GM12891 (cell line): ENCODE results near the gene UBE2E2.

Source experiments
- PAX5 ChIP-seq: IDR thresholded peaks from 2 replicates; pipeline ENCODE4 v1.6.1; 2011; ENCODE audit warnings: low read length, moderate library complexity, mild to moderate bottlenecking; ENCODE audit not compliant: insufficient read depth, severe bottlenecking
- POLR2A ChIP-seq: IDR thresholded peaks from 2 replicates; pipeline ENCODE4 v1.6.1; 2011; ENCODE audit warnings: low read depth, low read length, control low read depth
- POLR2AphosphoS5 ChIP-seq: IDR thresholded peaks from 2 replicates; pipeline ENCODE4 v1.6.1; 2011; ENCODE audit warnings: low read depth, low read length, control low read depth
- SPI1 ChIP-seq: IDR thresholded peaks from 2 replicates; pipeline ENCODE4 v1.6.1; 2011; ENCODE audit warnings: low read depth, low read length, control low read depth
- TAF1 ChIP-seq: IDR thresholded peaks from 2 replicates; pipeline ENCODE4 v1.6.1; 2011; ENCODE audit warnings: low read depth, low read length, control low read depth

DNA sequence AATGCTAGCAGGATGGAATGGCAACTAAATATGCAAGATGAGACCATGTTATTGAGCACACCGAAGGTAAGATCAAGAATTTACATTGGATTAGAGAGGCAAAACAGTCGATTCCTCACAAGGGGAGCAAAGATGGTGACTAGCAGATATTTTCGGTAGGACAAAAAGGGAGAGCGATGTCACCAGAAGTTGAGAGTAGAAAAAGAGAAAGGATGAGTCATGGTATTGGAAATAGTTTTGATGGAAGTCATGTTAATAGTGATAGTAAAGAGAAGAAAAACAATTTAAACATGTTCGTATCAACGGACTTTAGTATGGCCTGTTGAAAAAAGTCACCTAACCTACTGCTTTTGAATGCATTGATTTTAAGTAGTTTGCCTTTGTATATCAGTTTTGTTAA, 55.0 kb downstream of the UBE2E2 start:
- TF ChIP-seq TAF1 (no peak), POLR2A (no peak), POLR2AphosphoS5 (no peak), SPI1 (no peak), PAX5 (no peak)
